HL-60 (cell line): ENCODE measurements around the gene NCCRP1.

Experiments
- GABPA ChIP-seq: IDR thresholded peaks from 2 replicates; pipeline ENCODE4 v1.6.1; 2012; ENCODE audit warnings: low read depth
- POLR2AphosphoS5 ChIP-seq: IDR thresholded peaks from 2 replicates; pipeline ENCODE4 v1.6.1; 2012; ENCODE audit warnings: low read depth
- TF ChIP-seq, protein P1 (sequence below): IDR thresholded peaks from one replicate; pipeline ENCODE4 v1.5.1; 2011; ENCODE audit warnings: low read length, control low read depth, inconsistent platforms; ENCODE audit not compliant: insufficient read depth

DNA sequence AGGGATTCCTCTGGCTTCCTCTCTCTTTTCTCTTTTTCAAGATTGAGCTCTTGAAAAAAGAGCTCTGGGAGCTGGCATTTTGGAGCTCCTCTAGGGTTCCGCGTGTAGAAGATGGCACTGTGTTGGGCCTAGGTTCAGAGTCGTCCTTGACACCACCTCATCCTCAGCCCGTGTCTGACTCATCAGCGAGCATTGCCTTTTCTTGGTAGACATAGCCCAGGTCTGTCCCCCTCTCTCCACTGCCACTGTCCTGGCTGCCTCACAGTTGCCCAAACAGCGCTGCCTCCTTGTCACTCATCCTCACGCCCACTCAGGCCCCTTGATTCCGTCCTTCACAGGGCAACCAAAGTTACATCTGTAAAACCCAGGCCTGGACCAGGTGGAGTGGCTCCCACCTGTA, 46.5 kb upstream of the NCCRP1 start:
- TF ChIP-seq, protein P1, sequence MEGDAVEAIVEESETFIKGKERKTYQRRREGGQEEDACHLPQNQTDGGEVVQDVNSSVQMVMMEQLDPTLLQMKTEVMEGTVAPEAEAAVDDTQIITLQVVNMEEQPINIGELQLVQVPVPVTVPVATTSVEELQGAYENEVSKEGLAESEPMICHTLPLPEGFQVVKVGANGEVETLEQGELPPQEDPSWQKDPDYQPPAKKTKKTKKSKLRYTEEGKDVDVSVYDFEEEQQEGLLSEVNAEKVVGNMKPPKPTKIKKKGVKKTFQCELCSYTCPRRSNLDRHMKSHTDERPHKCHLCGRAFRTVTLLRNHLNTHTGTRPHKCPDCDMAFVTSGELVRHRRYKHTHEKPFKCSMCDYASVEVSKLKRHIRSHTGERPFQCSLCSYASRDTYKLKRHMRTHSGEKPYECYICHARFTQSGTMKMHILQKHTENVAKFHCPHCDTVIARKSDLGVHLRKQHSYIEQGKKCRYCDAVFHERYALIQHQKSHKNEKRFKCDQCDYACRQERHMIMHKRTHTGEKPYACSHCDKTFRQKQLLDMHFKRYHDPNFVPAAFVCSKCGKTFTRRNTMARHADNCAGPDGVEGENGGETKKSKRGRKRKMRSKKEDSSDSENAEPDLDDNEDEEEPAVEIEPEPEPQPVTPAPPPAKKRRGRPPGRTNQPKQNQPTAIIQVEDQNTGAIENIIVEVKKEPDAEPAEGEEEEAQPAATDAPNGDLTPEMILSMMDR, result no peak
- TF ChIP-seq POLR2AphosphoS5, result no peak
- no peak for TF ChIP-seq GABPA
